Measurements from ENCODE around the gene CHRM5.

CHRM5 gene

DNA sequence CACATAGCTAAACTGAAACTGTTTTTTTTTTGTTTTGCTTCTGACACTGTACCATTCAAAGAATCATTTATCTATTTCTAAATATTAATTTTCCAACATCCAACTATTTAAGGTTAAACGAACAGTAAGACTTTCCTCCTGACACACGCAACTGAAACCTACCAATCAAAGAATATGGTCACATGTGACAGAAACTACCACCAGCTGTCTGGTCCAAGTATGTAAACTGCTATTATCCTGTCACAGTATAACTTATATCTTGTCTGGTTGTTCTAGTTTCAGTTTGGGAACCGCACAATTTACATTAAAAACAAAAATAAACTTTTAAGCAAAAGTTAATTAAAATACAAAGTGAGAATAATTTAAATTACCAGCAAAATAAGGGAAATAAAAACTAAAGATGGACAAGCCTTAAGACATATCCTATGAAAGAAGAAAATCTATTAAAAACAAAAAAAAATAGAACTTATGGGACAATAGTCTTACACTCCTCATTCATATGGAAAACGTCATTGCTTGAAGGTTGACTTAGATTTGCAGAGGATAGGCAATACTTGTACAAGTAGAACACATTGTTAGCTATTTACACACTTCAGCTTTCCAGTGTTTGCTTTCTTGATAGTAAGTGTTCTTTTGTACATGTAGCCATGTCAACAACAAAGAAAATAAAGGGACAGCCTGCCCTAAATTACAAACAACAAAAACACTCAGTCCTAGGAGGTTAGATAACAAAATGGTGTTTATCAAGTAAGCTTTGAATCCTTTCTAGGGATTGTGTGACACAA is 26.8 kb upstream of the CHRM5 start:
- H3K4me3 ChIP-seq (ENCODE audit: low read depth, low read length), result no peak overlapping the region
- TF ChIP-seq, protein P1, sequence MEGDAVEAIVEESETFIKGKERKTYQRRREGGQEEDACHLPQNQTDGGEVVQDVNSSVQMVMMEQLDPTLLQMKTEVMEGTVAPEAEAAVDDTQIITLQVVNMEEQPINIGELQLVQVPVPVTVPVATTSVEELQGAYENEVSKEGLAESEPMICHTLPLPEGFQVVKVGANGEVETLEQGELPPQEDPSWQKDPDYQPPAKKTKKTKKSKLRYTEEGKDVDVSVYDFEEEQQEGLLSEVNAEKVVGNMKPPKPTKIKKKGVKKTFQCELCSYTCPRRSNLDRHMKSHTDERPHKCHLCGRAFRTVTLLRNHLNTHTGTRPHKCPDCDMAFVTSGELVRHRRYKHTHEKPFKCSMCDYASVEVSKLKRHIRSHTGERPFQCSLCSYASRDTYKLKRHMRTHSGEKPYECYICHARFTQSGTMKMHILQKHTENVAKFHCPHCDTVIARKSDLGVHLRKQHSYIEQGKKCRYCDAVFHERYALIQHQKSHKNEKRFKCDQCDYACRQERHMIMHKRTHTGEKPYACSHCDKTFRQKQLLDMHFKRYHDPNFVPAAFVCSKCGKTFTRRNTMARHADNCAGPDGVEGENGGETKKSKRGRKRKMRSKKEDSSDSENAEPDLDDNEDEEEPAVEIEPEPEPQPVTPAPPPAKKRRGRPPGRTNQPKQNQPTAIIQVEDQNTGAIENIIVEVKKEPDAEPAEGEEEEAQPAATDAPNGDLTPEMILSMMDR (IDR thresholded peaks at IDR 0.05; ENCODE audit: borderline replicate concordance, insufficient read depth, low read depth, low read length), result no peak

DNA sequence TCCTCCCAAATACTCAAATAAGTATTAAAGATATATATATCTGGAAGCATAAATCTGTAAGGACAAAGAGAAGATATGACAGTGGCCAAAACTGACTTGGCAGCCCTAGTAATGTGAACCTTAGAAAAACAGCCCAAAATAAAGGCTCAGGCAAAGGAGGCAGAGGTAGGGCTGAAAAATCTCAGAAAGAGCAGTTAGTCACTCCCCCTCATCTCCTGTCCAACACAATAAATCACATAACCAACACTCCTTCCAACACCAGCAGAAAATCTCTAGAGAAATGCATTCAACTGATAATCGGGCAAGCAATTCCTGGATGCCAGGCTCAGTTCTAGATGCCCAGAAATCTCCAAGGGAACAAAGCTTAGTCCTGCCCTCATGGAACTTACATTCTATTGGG is 22.1 kb upstream of the CHRM5 start:
- TF ChIP-seq, protein P1 (IDR thresholded peaks at IDR 0.05; ENCODE audit: borderline replicate concordance, insufficient read depth, low read depth, low read length), result no peak
- no peak overlapping the region for H3K4me3 ChIP-seq (ENCODE audit: low read depth, low read length)

DNA sequence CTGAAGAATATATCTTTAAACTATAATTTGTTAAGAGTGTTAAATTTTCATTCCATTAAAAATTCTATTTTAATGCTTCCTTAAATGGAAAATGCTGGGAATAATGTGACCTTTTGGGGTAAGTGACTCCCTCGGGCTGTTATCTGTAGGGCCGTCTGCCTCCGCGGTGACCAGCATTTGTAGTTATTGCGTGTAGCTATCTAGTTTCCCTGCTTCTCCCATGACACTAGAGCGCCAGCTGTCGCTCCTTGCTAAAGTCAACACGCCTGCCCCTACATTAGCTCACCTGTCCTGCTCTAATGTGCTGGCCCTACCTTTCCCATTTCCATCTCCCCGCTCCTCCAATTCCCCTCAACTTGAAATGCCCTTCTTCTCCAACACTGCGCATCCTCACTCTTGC is 12.4 kb upstream of the CHRM5 start:
- TF ChIP-seq, protein P1 (IDR thresholded peaks at IDR 0.05; ENCODE audit: borderline replicate concordance, insufficient read depth, low read depth, low read length), result no peak
- no peak overlapping the region for H3K4me3 ChIP-seq (ENCODE audit: low read depth, low read length)

DNA sequence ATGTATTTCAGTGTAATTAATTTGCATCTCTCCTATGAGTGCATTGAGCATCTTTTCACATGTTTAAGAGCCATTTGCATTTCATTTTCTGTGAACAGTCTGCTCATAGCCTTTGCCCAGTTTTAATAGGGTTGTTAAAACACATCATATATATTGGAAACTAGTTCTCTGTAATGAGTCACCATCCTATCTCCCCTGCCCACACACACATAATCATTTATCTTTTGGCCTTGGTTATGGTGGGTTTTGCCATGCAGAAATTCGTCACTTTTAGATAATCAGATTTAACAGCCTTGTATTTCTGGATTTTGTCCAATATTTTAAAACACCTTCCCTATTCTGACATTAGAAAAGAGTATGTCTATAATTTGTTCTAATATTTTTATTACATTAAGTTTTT is 11.9 kb upstream of the CHRM5 start:
- TF ChIP-seq, protein P1 (IDR thresholded peaks at IDR 0.05; ENCODE audit: borderline replicate concordance, insufficient read depth, low read depth, low read length), result no peak
- no peak overlapping the region for H3K4me3 ChIP-seq (ENCODE audit: low read depth, low read length)

DNA sequence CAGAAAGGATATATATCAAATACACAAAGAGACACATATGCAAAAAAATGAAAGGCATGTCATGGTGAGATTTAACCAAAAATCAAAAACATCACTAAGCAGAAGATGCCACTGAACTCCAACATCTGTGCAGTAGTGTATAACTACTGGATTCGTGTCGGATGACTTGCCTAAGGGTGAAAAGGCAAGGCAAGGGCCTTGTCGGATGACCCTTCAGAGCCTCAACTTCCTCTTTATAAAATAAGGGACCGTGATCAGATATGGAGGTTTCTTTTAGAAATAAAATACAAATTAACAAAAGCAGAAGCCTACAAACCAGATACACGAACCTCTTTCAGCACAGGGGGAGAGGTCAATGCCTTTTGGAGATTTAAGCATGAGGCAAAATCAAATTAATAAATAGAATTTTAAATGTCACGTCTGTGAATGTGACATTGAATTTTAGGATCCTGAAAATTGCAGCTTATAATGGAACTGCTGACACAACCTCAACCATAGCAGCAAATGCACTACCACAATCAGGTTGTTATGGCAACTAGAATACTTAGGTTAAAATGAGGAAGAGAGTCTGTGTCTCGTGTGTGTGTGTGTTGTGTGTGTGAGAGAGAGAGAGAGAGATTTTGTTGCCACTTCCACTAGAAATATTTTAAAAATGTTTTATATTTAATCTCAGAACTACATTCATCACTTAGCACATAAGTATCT is 8.3 kb upstream of the CHRM5 start:
- TF ChIP-seq, protein P1 (IDR thresholded peaks at IDR 0.05; ENCODE audit: borderline replicate concordance, insufficient read depth, low read depth, low read length), result no peak
- no peak overlapping the region for H3K4me3 ChIP-seq (ENCODE audit: low read depth, low read length)

- TF ChIP-seq, protein P1 (IDR thresholded peaks at IDR 0.05; ENCODE audit: borderline replicate concordance, insufficient read depth, low read depth, low read length), result no peak
- no peak overlapping the region for H3K4me3 ChIP-seq (ENCODE audit: low read depth, low read length)
Measured at GRCh38 chr15:33960549-33960935, 7.8 kb upstream of the CHRM5 start.

Measured in GM12875 (cell line).